ENCODE results near the gene AKAP11. TPM values are rescaled to one million over a fixed set of nuclear protein-coding genes. Genes with fewer than 3 reads are reported as not detected.
A peak's percentile ranks its signal among the peaks of the same experiment; 100 is the strongest.

AKAP11 gene
- total RNA-seq, 1 experiment from 2014 or later, result 64.7 TPM

DNA sequence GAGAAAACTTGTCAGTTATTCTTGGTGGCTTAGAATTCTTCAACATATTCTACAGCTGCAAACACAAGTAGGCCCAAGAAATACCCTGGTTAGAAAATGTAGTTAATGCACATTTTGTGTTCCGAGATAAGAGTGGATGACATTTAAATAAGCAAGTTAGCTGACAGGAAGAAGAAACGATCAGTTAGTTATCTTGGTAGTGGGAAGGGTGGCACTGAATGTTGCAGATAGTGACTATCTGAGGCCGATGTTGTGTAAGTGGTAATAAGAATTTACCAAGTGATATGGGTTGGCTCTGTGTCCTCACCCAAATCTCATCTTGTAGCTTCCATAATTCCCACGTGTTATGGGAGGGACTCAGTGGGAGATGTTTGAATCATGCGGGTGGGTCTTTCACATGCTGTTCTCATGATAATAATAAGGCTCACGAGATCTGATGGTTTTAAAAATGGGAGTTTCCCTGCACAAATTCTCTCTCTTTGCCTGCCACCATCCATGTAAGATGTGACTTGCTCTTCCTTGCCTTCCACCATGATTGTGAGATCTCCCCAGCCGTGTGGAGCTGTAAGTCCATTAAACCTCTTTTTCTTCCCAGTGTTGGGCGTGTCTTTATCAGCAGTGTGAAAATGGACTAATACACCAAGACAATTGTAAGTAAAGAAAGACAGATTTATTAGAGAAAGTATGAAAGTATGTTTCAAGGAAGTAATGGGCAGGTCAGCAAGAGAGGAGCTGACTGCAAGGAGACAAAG lies 10.9 kb upstream of the AKAP11 start:
- Histone ChIP-seq H3K4me1 (ENCODE audit: low read length) (peaks cover 6% of the 10 kb centered on the region), H3K4me2 (ENCODE audit: low read depth, low read length, poor library complexity, severe bottlenecking) (no peak overlapping the region), H3K9me3 (ENCODE audit: low read length) (no peaks in the 10 kb centered on the region), H4K20me1 (ENCODE audit: insufficient read depth, low read depth, low read length) (no peaks in the 10 kb centered on the region), H3K79me2 (ENCODE audit: low read length) (no peaks in the 10 kb centered on the region), H3K9ac (ENCODE audit: low read length) (no peak overlapping the region), H3K27ac (ENCODE audit: low read length) (no peak overlapping the region), H3K9me2 (replicated peaks; ENCODE audit: insufficient read depth, low read length) (no peaks in the 10 kb centered on the region; the same call in 1 of the 2 replicates), H3K36me3 (ENCODE audit: insufficient read depth, low read length) (no peaks in the 10 kb centered on the region), H2AFZ (ENCODE audit: low read length) (no peak overlapping the region), H3K27me3 (ENCODE audit: low read length) (no peaks in the 10 kb centered on the region), H3K4me3 (ENCODE audit: low read length) (no peak overlapping the region)
- DNase-seq, result no peak

DNA sequence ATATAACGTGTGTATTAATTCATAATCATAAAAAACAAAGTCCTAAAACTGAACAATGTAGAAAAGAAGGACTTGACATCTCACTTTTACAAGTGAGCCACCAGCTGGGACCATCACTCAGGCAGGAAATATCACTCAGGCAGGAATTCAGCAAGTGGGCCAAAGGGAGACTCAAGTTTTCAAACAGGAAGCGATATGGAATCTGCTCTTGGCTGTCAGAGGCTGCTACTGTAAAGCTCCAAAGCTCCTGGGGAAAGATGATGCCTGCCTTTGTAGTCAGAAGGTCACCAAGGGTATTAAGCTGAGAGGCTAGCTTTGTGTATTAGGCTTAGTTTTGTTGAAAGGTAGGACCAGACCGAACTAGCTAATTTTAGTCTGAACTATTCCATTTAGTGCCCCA lies 5.5 kb upstream of the AKAP11 start:
- Histone ChIP-seq H3K36me3 (ENCODE audit: insufficient read depth, low read length) (no peaks in the 10 kb centered on the region), H3K9ac (ENCODE audit: low read length) (no peak overlapping the region), H3K4me3 (ENCODE audit: low read length) (no peak overlapping the region), H3K9me3 (ENCODE audit: low read length) (no peaks in the 10 kb centered on the region), H4K20me1 (ENCODE audit: insufficient read depth, low read depth, low read length) (no peaks in the 10 kb centered on the region), H3K79me2 (ENCODE audit: low read length) (no peaks in the 10 kb centered on the region), H3K9me2 (replicated peaks; ENCODE audit: insufficient read depth, low read length) (no peaks in the 10 kb centered on the region; the same call in 1 of the 2 replicates), H3K27me3 (ENCODE audit: low read length) (no peaks in the 10 kb centered on the region), H3K4me2 (ENCODE audit: low read depth, low read length, poor library complexity, severe bottlenecking) (no peak overlapping the region), H2AFZ (ENCODE audit: low read length) (no peak overlapping the region), H3K4me1 (ENCODE audit: low read length) (peaks cover 18% of the 10 kb centered on the region), H3K27ac (ENCODE audit: low read length) (no peak overlapping the region)
- DNase-seq, result no peak

DNA sequence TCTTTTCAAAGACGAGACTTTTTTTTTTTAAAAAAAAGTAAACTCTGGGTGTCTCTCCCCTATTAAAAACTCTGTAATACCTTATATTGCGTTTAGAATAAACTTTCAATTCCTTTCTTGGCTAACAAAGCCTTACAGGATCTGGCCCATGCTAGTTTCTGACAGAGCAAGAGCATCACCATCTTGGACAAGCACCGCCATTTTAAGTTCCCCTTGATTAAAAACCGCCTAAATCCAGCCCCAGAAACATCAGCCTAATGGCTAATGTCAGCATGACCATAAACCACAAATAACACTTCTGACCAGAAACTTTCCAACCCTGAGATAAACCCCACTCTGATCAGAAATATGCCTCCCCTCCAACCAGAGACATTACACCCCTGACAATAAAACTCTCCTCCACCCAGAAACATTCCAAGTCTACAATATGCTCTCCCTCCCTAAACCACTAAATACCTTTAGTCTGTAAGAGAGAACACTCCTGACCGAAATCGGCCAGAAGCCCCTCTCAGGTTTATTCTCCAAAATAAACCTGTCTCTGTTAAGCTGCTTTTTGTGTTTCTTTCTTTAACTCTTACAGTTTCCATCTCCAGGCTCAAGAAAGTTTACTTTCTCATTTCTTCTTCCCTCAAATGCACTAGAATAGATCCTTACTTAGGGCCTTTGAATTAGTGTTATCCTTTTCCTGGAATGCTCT lies 1.6 kb upstream of the AKAP11 start:
- Histone ChIP-seq H3K27me3 (ENCODE audit: low read length) (no peaks in the 10 kb centered on the region), H2AFZ (ENCODE audit: low read length) (no peak overlapping the region), H3K4me3 (ENCODE audit: low read length) (peak overlapping the region; percentile 75), H3K36me3 (ENCODE audit: insufficient read depth, low read length) (peaks cover 1% of the 10 kb centered on the region), H3K4me2 (ENCODE audit: low read depth, low read length, poor library complexity, severe bottlenecking) (peak overlapping the region; percentile 85), H3K79me2 (ENCODE audit: low read length) (peaks cover 33% of the 10 kb centered on the region), H3K9me2 (replicated peaks; ENCODE audit: insufficient read depth, low read length) (no peaks in the 10 kb centered on the region), H3K9ac (ENCODE audit: low read length) (peak overlapping the region; percentile 84; the same call in 1 of the 2 replicates), H3K4me1 (ENCODE audit: low read length) (peaks cover 32% of the 10 kb centered on the region), H4K20me1 (ENCODE audit: insufficient read depth, low read depth, low read length) (no peaks in the 10 kb centered on the region), H3K27ac (ENCODE audit: low read length) (0 out of 2 replicates have a peak overlapping the region, but pooled peaks have one; percentile 74), H3K9me3 (ENCODE audit: low read length) (no peaks in the 10 kb centered on the region)
- no peak for DNase-seq

DNA sequence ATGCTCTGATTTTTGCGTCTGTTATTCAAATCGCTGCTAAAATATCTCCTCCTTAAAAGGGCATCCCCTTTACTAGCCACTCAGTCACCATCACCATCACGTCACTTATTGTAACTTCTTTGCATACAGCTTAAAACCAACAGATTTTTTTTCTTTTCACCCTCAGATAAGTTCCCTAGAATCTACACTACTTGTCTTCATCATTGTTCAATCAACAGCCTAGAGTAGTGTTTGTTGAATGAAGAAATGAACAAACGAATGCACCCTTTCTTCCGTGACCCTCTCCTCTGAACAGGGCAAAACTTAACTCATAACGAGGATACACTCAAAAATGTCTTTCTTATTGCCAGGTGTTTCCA lies 1.1 kb upstream of the AKAP11 start:
- H3K9ac ChIP-seq (ENCODE audit: low read length), result peak overlapping the region; percentile 84
- peaks cover 5% of the 10 kb centered on the region for H3K36me3 ChIP-seq (ENCODE audit: insufficient read depth, low read length)
- H3K9me2 ChIP-seq (replicated peaks; ENCODE audit: insufficient read depth, low read length), result no peaks in the 10 kb centered on the region
- peak overlapping the region; percentile 74 for H3K27ac ChIP-seq (ENCODE audit: low read length)
- H3K9me3 ChIP-seq (ENCODE audit: low read length), result no peaks in the 10 kb centered on the region
- peak overlapping the region; percentile 76; the same call in 1 of the 2 replicates for H2AFZ ChIP-seq (ENCODE audit: low read length)
- H3K4me2 ChIP-seq (ENCODE audit: low read depth, low read length, poor library complexity, severe bottlenecking), result peak overlapping the region; percentile 85
- H3K4me1 ChIP-seq (ENCODE audit: low read length), result peaks cover 38% of the 10 kb centered on the region
- H3K79me2 ChIP-seq (ENCODE audit: low read length), result peaks cover 38% of the 10 kb centered on the region
- no peaks in the 10 kb centered on the region for H4K20me1 ChIP-seq (ENCODE audit: insufficient read depth, low read depth, low read length)
- DNase-seq, result peak; percentile 69
- peak overlapping the region; percentile 75 for H3K4me3 ChIP-seq (ENCODE audit: low read length)
- no peaks in the 10 kb centered on the region for H3K27me3 ChIP-seq (ENCODE audit: low read length)

DNA sequence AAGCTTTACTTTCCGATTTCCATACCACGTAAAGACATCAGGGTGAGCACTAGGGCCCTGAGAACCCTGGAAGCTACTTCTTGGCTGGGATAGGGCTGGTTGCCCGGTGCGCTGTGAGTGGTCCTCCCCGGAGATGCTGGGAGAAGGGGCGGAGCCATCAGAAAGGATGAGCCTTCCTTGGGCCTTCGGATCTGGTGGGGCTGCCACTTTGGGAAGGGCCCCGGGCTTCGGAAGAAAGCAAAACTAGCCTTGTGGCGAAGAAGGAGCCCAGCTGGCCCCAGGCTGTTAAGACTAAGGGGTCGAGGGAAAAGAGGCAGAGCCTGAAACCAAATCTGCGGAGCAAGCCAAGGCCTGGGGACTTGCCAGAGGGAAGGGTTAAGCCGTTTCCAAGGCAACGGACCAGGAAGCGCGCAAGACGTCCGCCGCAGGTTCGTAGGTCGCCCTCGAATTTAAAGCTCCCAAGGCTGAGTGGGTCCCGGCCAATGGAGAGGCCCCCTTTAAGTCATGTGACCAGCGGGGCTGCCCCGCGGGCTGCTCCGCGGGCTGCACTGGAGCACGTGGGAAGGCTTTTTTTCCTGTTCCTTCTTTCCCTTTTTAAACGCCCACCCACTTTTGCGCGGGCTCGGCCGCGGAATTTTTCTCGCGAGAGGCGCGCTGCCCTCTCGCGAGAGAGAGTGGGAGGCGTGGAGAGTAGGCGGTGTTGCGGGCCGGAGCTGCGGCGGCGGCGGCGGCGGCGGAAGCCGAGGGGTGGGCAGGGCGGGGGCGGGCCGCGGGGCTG lies 426 bp upstream of the AKAP11 start:
- Histone ChIP-seq H3K4me2 (ENCODE audit: low read depth, low read length, poor library complexity, severe bottlenecking) (peak overlapping the region; percentile 85), H3K9ac (ENCODE audit: low read length) (peak overlapping the region; percentile 93), H4K20me1 (ENCODE audit: insufficient read depth, low read depth, low read length) (no peaks in the 10 kb centered on the region), H2AFZ (ENCODE audit: low read length) (peak overlapping the region; percentile 76; the same call in 1 of the 2 replicates), H3K36me3 (ENCODE audit: insufficient read depth, low read length) (peaks cover 7% of the 10 kb centered on the region), H3K79me2 (ENCODE audit: low read length) (peaks cover 45% of the 10 kb centered on the region), H3K9me2 (replicated peaks; ENCODE audit: insufficient read depth, low read length) (no peaks in the 10 kb centered on the region), H3K9me3 (ENCODE audit: low read length) (no peaks in the 10 kb centered on the region), H3K4me1 (ENCODE audit: low read length) (peaks cover 45% of the 10 kb centered on the region), H3K27me3 (ENCODE audit: low read length) (no peaks in the 10 kb centered on the region), H3K27ac (ENCODE audit: low read length) (peak overlapping the region; percentile 74), H3K4me3 (ENCODE audit: low read length) (peak overlapping the region; percentile 89)
- DNase-seq, result peak; percentile 99

DNA sequence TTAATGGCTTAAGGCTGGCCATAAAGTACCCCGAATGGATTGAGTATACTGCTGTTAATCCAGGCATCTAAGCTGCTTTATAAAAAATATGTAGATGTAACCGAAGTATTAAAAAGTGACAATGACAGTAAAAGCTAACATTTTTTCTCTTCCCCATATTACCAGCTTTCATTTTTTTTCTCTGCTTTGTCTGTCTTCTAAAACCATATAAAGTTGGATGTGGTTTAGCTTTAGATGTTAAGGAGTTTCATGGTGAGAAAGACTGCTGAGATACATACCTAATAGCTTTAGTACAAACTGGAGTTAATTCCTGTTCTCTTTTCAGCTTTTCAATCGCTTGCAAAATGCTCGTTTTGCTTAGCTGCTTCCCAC lies 838 bp downstream of the AKAP11 start:
- DNase-seq, result no peak
- H3K9me3 ChIP-seq (ENCODE audit: low read length), result no peaks in the 10 kb centered on the region
- H3K9ac ChIP-seq (ENCODE audit: low read length), result peak overlapping the region; percentile 93
- peaks cover 12% of the 10 kb centered on the region for H3K36me3 ChIP-seq (ENCODE audit: insufficient read depth, low read length)
- H3K27me3 ChIP-seq (ENCODE audit: low read length), result no peaks in the 10 kb centered on the region
- H2AFZ ChIP-seq (ENCODE audit: low read length), result no peak overlapping the region
- peak overlapping the region; percentile 91 for H3K4me2 ChIP-seq (ENCODE audit: low read depth, low read length, poor library complexity, severe bottlenecking)
- H3K27ac ChIP-seq (ENCODE audit: low read length), result peak overlapping the region; percentile 91
- H3K4me3 ChIP-seq (ENCODE audit: low read length), result peak overlapping the region; percentile 89
- no peaks in the 10 kb centered on the region for H4K20me1 ChIP-seq (ENCODE audit: insufficient read depth, low read depth, low read length)
- H3K9me2 ChIP-seq (replicated peaks; ENCODE audit: insufficient read depth, low read length), result no peaks in the 10 kb centered on the region
- peaks cover 57% of the 10 kb centered on the region for H3K4me1 ChIP-seq (ENCODE audit: low read length)
- peaks cover 58% of the 10 kb centered on the region for H3K79me2 ChIP-seq (ENCODE audit: low read length)

DNA sequence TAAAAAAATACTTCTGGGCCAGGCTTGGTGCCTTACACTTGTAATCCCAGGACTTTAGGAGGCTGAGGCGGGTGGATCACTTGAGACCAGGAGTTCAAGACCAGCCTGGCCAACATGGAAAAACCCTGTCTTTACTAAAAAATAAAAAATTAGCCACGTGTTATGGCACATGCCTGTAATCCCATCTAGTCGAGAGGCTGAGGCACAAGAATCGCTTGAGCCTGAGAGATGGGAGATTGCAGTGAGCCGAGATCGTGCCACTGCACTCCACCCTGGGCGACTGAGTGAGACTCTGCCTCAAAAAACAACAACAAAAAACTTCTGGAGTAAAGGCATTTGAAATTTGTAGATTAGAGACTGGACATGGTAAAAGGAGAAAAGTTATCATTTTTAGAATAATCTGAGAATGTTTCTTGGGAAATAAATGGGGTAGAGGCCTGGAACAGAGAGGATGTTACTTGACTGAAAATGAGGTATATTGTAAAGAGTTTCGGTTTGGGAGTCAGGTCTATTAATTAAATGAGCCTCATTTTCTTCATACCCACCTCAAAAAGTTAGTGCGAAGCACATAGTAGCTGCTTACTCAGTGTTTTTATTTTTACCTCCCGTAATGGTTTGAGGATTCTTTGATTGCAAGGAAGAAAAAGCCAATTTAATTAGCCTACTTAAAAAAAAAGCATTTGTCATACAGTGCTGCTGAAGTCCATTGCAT lies 2.6 kb downstream of the AKAP11 start:
- no peak overlapping the region for H2AFZ ChIP-seq (ENCODE audit: low read length)
- H3K9me2 ChIP-seq (replicated peaks; ENCODE audit: insufficient read depth, low read length), result no peaks in the 10 kb centered on the region
- no peaks in the 10 kb centered on the region for H3K9me3 ChIP-seq (ENCODE audit: low read length)
- peak overlapping the region; percentile 93 for H3K9ac ChIP-seq (ENCODE audit: low read length)
- H3K4me3 ChIP-seq (ENCODE audit: low read length), result peak overlapping the region; percentile 89
- peak overlapping the region; percentile 91 for H3K27ac ChIP-seq (ENCODE audit: low read length)
- peaks cover 75% of the 10 kb centered on the region for H3K4me1 ChIP-seq (ENCODE audit: low read length)
- H4K20me1 ChIP-seq (ENCODE audit: insufficient read depth, low read depth, low read length), result no peaks in the 10 kb centered on the region
- no peaks in the 10 kb centered on the region for H3K27me3 ChIP-seq (ENCODE audit: low read length)
- peaks cover 19% of the 10 kb centered on the region for H3K36me3 ChIP-seq (ENCODE audit: insufficient read depth, low read length)
- H3K79me2 ChIP-seq (ENCODE audit: low read length), result peaks cover 75% of the 10 kb centered on the region
- peak; percentile 75 for DNase-seq
- H3K4me2 ChIP-seq (ENCODE audit: low read depth, low read length, poor library complexity, severe bottlenecking), result peak overlapping the region; percentile 91

All from Karpas-422 (cell line).